HepG2 (cell line): ENCODE measurements around the gene C2orf81. TPM values are rescaled to one million over a fixed set of nuclear protein-coding genes. Genes with fewer than 3 reads are reported as not detected.
A peak's percentile ranks its signal among the peaks of the same experiment; 100 is the strongest.

ENCODE experiments used
- BORCS8-MEF2B ChIP-seq: sonication (generic); formaldehyde crosslinking; IDR thresholded peaks from 2 replicates; pipeline ENCODE4 v1.8.0; 2022; ENCODE audit warnings: mild to moderate bottlenecking, missing genetic modification reagents
- ELF4 ChIP-seq: sonication (generic); formaldehyde crosslinking; IDR thresholded peaks from 2 replicates; pipeline ENCODE4 v1.5.0; 2020; ENCODE audit warnings: missing genetic modification reagents, mild to moderate bottlenecking, moderate library complexity, borderline replicate concordance
- FOXO1 ChIP-seq: sonication (generic); formaldehyde crosslinking; IDR thresholded peaks from 2 replicates; pipeline ENCODE4 v1.4.0; 2020; ENCODE audit warnings: missing genetic modification reagents
- HNRNPH1 ChIP-seq: fragments of 200-400 bp; formaldehyde crosslinking; optimal IDR thresholded peaks from 2 replicates; pipeline ENCODE3; 2017; ENCODE audit warnings: mild to moderate bottlenecking, low read depth, low read length
- PATZ1 ChIP-seq: sonication (generic); formaldehyde crosslinking; IDR thresholded peaks from 2 replicates; pipeline ENCODE4 v1.4.0; 2020; ENCODE audit warnings: missing genetic modification reagents
- PRPF4 ChIP-seq: fragments of 200-400 bp; formaldehyde crosslinking; IDR thresholded peaks from 2 replicates; pipeline ENCODE4 v1.6.1; 2016; ENCODE audit warnings: low read length, low read depth; ENCODE audit not compliant: poor library complexity, severe bottlenecking
- SMAD9 ChIP-seq: sonication (generic); formaldehyde crosslinking; IDR thresholded peaks from 2 replicates; pipeline ENCODE4 v1.5.1; 2020; ENCODE audit warnings: mild to moderate bottlenecking, missing genetic modification reagents
- SNAPC2 ChIP-seq: sonication (generic); formaldehyde crosslinking; IDR thresholded peaks from 2 replicates; pipeline ENCODE4 v1.8.1; 2022; ENCODE audit warnings: mild to moderate bottlenecking, missing genetic modification reagents
- SOX5 ChIP-seq: IDR thresholded peaks from 2 replicates; pipeline ENCODE4 v1.6.1; 2016; ENCODE audit warnings: borderline replicate concordance
- ZC3H13 ChIP-seq: sonication (generic); formaldehyde crosslinking; IDR thresholded peaks from 2 replicates; pipeline ENCODE4 v1.8.1; 2023; ENCODE audit warnings: mild to moderate bottlenecking, missing genetic modification reagents, moderate library complexity
- ZNF879 ChIP-seq: sonication (generic); formaldehyde crosslinking; IDR thresholded peaks from 2 replicates; pipeline ENCODE4 v1.8.1; 2023; ENCODE audit warnings: missing genetic modification reagents
- ZSCAN25 ChIP-seq: sonication (generic); formaldehyde crosslinking; IDR thresholded peaks from 2 replicates; pipeline ENCODE4 v1.8.0; 2022; ENCODE audit warnings: mild to moderate bottlenecking, missing genetic modification reagents
- polyA plus RNA-seq, 8 experiments: library from polyadenylated mRNA; depleted of rRNA in 3 of 8; stranded (reverse) in 7 of 8; unstranded in 1 of 8; fragments of >200 nt; fragmentation: Illumina TruSeq in 4 of 8; extraction: Trizol in 4 of 8; gene quantifications; 2 replicates each; pipeline versions ENCODE4 v1.2.1 to v1.2.3, GENCODE V29; 2011 to 2016; ENCODE audit warnings: low read depth in 4 of 8, missing spikeins in 1 of 8, mixed read lengths in 1 of 8; ENCODE audit not compliant: insufficient read depth in 1 of 8
- total RNA-seq, 5 experiments: library from RNA; depleted of rRNA; stranded (reverse); fragments of >200 nt; fragmentation: Illumina TruSeq; extraction: Trizol; gene quantifications; 2 replicates each; pipeline ENCODE4 v1.2.3, GENCODE V29; 2016; ENCODE audit warnings: low read depth in 1 of 5
- TF ChIP-seq, protein P1 (sequence below): sonication (generic); formaldehyde crosslinking; IDR thresholded peaks from 2 replicates; pipeline ENCODE4 v1.9.0; 2022; ENCODE audit warnings: missing genetic modification reagents, mild to moderate bottlenecking, borderline replicate concordance
- TF ChIP-seq, protein P2 (sequence below): sonication (generic); formaldehyde crosslinking; IDR thresholded peaks from 2 replicates; pipeline ENCODE4 v1.5.0; 2020; ENCODE audit warnings: mild to moderate bottlenecking, missing genetic modification reagents
- TF ChIP-seq, protein P3 (sequence below): sonication (generic); formaldehyde crosslinking; IDR thresholded peaks from 2 replicates; pipeline ENCODE4 v1.8.1; 2023; ENCODE audit warnings: mild to moderate bottlenecking, moderate library complexity, missing genetic modification reagents

The C2orf81 gene
- total and polyA plus RNA-seq, 2 of the 13 experiments (the other 11 are each of a cell fraction or from before 2014, with no cell fraction given): 0.15 to 0.17 TPM

DNA sequence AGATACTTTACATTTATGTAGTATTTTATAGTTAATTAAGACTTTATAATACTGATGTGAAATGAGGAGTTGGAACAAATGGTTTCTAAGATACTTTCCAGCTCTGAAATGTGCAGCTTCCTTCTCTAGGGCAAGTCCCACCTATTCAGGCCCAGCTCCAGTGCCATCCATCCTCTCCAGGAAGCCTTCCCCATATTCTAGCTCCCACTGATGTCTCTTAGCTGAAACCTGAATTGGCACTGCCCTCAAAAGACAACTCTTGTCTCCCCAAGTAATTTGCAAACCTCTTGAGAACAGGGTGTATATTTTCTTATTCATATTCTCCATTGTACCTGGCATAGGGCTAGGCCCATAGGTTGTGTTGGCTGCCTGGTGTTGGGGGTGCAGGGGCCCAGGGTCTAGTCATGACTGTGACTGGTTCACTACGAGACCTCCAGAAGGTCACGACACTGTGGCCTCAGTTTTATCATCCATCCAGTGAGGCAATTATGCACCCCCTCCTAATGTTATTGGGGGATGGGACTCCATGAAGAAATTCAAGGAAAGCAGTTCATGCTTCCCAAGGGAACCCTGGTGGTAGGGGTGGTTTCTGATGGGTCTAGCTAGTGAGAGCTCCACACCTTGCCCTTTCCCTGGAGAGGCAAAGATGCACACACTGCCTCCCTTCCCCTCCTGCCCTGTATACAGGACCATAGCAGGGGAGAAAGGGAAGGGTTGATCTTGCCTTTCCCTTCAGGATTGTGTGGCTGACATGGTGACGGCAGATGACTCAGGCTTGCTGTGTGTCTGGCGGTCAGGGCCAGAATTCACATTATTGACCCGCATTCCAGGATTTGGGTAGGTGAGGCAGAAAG is 2.9 kb upstream of the C2orf81 start (continued):
- TF ChIP-seq PATZ1 (0 out of 2 replicates have a peak, but pooled peaks have one; percentile 15), SOX5 (CRISPR knock-in tag) (no peak), ZC3H13 (CRISPR knock-in tag) (peak; percentile 88; the same call in 1 of the 2 replicates), HNRNPH1 (peak; percentile 18), ZSCAN25 (CRISPR knock-in tag) (peak; percentile 55; the same call in 1 of the 2 replicates), ELF4 (CRISPR knock-in tag) (no peak), BORCS8-MEF2B (CRISPR knock-in tag) (peak; percentile 18; the same call in 1 of the 2 replicates), SNAPC2 (CRISPR knock-in tag) (no peak), FOXO1 (CRISPR knock-in tag) (no peak), ZNF879 (CRISPR knock-in tag) (no peak), SMAD9 (CRISPR knock-in tag) (no peak; the same call in 1 of the 2 replicates), PRPF4 (no peak)
- TF ChIP-seq, protein P1, sequence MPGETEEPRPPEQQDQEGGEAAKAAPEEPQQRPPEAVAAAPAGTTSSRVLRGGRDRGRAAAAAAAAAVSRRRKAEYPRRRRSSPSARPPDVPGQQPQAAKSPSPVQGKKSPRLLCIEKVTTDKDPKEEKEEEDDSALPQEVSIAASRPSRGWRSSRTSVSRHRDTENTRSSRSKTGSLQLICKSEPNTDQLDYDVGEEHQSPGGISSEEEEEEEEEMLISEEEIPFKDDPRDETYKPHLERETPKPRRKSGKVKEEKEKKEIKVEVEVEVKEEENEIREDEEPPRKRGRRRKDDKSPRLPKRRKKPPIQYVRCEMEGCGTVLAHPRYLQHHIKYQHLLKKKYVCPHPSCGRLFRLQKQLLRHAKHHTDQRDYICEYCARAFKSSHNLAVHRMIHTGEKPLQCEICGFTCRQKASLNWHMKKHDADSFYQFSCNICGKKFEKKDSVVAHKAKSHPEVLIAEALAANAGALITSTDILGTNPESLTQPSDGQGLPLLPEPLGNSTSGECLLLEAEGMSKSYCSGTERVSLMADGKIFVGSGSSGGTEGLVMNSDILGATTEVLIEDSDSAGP (CRISPR knock-in tag): peak; percentile 53; the same call in 1 of the 2 replicates
- TF ChIP-seq, protein P2, sequence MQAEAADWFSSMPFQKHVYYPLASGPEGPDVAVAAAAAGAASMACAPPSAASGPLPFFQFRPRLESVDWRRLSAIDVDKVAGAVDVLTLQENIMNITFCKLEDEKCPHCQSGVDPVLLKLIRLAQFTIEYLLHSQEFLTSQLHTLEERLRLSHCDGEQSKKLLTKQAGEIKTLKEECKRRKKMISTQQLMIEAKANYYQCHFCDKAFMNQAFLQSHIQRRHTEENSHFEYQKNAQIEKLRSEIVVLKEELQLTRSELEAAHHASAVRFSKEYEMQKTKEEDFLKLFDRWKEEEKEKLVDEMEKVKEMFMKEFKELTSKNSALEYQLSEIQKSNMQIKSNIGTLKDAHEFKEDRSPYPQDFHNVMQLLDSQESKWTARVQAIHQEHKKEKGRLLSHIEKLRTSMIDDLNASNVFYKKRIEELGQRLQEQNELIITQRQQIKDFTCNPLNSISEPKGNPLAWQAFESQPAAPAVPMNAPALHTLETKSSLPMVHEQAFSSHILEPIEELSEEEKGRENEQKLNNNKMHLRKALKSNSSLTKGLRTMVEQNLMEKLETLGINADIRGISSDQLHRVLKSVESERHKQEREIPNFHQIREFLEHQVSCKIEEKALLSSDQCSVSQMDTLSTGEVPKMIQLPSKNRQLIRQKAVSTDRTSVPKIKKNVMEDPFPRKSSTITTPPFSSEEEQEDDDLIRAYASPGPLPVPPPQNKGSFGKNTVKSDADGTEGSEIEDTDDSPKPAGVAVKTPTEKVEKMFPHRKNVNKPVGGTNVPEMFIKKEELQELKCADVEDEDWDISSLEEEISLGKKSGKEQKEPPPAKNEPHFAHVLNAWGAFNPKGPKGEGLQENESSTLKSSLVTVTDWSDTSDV (CRISPR knock-in tag): no peak
- TF ChIP-seq, protein P3, sequence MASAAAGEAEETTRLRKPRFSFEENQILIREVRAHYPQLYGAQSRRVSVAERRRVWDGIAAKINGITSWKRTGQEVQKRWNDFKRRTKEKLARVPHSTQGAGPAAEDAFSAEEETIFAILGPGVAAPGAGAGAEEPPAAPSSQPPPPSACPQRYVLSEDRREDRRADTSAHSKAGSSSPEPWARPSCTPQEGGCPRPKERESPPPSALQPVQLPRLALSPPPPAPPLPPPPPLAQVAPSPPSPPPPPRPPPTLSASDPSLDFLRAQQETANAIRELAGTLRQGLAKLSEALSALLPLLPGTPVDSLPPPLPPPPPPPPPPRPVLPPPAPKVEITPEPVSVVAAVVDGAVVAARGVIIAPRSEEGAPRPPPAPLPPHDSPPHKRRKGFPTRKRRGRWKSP (CRISPR knock-in tag): peak; percentile 54
